NCI-H146 (cell line): Measurements from ENCODE around the gene ATP10A.
"Not testable (repeated sequence)": the region's sequence is repeated elsewhere in the genome, so short reads cannot be mapped to it uniquely, and the experiment has no call there.

Source experiments
- DNase-seq: peaks from one replicate; lab custom pipeline; 2025; lab: John Stamatoyannopoulos, UW

The ATP10A gene

GRCh38 chr15:25856059-25856458 is 7.1 kb downstream of the ATP10A start:
- DNase-seq = not testable (repeated sequence)

GRCh38 chr15:25852661-25853524 is 10.2 kb downstream of the ATP10A start:
- DNase-seq = no peak

DNA sequence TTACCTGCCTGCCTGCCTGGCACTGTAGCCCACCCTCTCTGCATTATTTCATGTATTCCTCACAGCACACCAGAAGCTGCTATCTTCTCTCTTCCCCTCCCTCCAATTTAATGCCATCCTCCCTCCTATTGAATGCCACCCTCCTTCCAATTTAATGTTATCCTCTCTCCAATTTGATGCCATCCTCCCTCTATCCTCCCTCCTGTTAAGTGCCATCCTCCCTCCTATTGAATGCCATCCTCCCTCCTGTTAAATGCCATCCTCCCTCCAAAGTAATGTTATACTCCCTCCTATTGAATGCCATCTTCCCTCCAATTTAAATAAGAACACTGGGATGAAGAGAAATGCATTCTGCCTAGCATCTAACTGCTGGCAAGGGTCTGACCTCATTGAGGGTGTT is 11.1 kb downstream of the ATP10A start:
- no peak for DNase-seq

GRCh38 chr15:25850154-25851111 is 12.7 kb downstream of the ATP10A start:
- DNase-seq = no peak

GRCh38 chr15:25849157-25849921 is 13.8 kb downstream of the ATP10A start:
- no peak for DNase-seq

GRCh38 chr15:25848784-25849156 is 14.4 kb downstream of the ATP10A start:
- DNase-seq = no peak

DNA sequence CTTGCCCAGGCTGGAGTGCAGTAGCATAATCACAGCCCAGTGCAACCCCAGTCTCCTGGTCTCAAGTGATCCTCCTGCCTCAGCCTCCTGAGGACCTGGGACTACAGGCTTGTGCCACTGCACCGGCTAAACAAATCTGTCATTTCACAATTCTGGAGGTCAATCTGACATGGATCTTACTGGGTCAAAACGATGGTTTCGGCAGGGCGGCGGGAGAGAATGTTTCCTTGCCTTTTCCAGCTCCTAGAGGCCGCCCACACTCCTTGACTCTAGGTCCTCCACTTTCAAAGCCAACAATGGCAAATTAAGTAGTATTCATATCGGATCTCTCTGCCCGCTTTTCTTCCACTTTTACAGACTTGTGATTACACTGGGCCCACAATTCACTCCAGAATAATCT is 14.8 kb downstream of the ATP10A start:
- DNase-seq = no peak

DNA sequence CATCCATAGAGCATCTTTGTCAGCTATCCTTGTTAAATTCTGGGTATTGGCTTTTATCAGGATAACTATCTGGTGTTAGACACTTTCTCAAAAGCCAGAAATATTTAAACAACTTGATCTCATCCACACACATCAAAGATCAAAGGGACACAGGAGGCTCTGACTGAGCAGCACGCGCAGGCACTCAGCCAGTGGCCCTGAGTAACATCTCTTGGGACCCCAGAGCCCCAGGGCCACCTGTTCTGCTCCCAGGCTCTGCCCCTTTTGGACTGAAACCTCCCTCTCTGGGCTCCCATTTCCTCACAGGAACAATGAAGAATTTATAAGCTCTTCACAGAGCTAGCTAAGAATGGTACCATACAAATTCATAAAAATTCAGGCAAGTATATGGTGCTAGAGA is 16.1 kb downstream of the ATP10A start:
- DNase-seq = no peak

- no peak for DNase-seq
These were observed 16.8 kb downstream of the ATP10A start for GRCh38 chr15:25846377-25846776.

GRCh38 chr15:25844981-25845680 is 18.0 kb downstream of the ATP10A start:
- no peak for DNase-seq

- DNase-seq = no peak
These were observed 18.6 kb downstream of the ATP10A start for GRCh38 chr15:25844542-25844941.

GRCh38 chr15:25844076-25844475 is 19.1 kb downstream of the ATP10A start:
- no peak for DNase-seq

DNA sequence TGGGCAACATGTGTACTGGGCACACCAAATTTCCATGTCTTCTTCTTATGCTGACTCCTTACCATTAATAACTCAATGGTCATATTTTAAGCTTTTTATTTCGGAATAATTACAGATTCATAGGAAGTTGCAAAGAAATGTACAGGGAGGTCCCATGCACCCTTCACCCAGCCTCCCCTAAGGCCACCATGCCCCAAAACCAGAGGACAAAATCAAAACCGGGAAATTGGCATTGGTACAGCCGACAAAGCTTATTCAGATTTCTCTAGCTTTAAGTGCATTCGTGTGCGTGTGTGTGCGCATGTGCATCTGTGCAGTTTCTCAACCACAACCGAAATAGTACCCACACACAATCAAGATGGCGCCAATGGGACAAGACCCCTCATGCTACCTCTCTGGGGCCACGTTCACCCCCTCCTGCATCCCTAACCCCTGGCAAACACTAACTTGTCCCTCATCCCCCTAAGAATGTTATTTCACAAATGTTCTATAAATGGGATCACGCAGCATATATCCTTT is 23.4 kb downstream of the ATP10A start:
- DNase-seq = no peak

GRCh38 chr15:25838871-25839195 is 24.3 kb downstream of the ATP10A start:
- DNase-seq = no peak

DNA sequence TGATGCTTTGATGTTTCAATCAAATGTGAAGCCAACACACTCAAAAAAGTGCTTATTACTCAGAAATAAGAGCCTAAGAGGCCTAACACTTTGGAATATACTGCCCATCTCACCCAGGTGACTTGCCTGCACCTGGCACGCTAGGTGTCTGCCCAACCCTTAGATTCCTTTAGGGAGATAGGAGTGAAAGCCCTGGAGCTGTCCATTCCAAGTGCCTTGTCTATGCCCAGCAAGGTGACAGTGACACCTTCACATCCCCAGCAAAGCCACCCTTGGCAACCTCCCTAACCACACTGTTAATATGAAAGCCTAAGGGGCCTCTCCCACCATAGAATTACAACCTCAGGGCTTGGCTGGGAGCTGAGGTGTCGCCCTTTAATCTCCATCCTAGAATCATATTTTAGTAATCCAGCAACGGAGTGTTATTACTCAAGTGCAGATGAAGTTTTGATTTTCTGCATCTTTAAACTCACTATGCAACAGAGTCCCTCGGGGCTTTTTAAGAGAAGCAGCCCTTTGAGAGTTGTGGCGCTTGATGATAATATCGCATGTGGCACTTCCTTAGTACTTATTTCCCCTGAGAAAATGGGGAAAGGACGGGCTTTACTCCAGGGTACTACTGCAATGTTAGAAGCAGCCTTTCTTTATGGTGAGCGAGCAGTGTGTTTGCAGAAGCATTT is 24.8 kb downstream of the ATP10A start:
- no peak for DNase-seq

DNA sequence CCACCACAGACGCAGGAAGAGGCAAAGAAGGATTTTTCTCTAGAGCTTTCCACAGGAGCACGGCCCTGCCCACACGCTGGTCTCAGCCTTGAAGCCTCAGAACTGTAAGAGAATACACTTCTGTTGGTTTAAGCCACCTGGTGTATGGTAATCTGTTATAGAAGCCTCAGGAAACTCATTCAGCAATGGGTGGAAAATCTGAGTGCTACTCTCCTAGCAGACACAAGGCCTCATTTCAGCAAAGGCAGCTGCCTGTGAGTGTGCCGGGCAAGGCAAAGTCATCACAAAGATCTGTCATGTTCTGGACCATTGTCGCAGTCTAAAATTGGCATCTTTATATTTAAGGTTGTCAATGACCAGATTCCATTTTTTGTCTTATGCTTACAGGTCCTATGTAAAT is 31.0 kb downstream of the ATP10A start:
- DNase-seq = no peak

- DNase-seq = no peak
These were observed 32.2 kb downstream of the ATP10A start for GRCh38 chr15:25830844-25831451.

GRCh38 chr15:25829073-25829472 is 34.1 kb downstream of the ATP10A start:
- DNase-seq = no peak

DNA sequence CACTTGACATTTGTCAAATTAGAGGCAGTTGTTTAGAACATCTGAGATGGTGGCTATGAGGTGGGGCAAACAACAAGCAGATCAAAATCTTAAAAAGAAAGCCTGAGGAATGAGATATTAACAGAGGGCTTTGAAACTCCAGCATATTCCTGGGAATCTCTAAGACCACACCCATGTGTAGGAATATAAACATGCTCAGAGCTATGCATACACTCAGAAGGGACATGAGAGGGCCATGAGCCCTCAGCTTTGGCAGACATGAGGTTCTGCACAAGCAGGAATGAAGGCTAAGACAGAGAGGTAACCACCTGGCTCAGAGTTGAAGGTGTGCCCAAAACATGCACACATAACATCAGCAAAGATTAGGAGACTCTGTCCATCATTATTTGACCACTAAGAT is 37.9 kb downstream of the ATP10A start:
- no peak for DNase-seq

GRCh38 chr15:25824618-25825017 is 38.5 kb downstream of the ATP10A start:
- DNase-seq = no peak
